GM12878 (cell line): ENCODE data around the gene PDZD7.

ENCODE experiments used
- CTCF ChIP-seq, 3 experiments: IDR thresholded peaks in 2 of 3; conservative IDR thresholded peaks in 1 of 3; 2 replicates each; pipeline ENCODE4 v1.5.1; 2011; ENCODE audit warnings: low read depth in 3 of 3, low read length in 3 of 3, mild to moderate bottlenecking in 3 of 3, control low read depth in 2 of 3, moderate library complexity in 2 of 3, inconsistent platforms in 1 of 3, mixed read lengths in 1 of 3; ENCODE audit not compliant: control insufficient read depth in 2 of 3, insufficient read depth in 1 of 3; ENCODE audit errors: extremely low read depth in 1 of 3
- KDM1A ChIP-seq: fragments of 200-600 bp; sonication (generic); IDR thresholded peaks from 2 replicates; pipeline ENCODE4 v1.6.1; 2016; ENCODE audit warnings: borderline replicate concordance
- POU2F2 ChIP-seq: IDR thresholded peaks from 3 replicates; pipeline ENCODE4 v1.6.1; 2011; ENCODE audit warnings: low read depth, mild to moderate bottlenecking, low read length, borderline replicate concordance
- ZNF384 ChIP-seq: IDR thresholded peaks from 2 replicates; pipeline ENCODE4 v1.6.1; 2012; ENCODE audit warnings: low read depth, mild to moderate bottlenecking, low read length, improper control_type of control experiment, borderline replicate concordance

GRCh38 chr10:100984672-100985177 is 46.2 kb downstream of the PDZD7 start:
- no peak for TF ChIP-seq CTCF (IDR thresholded peaks at IDR 0.05 in 2 of 3, conservative IDR thresholded peaks at IDR 0.05 in 1 of 3; ENCODE audit: control insufficient read depth in 2 of 3, extremely low read depth in 1 of 3, insufficient read depth in 1 of 3, low read depth in 3 of 3, low read length in 3 of 3)
- no peak for TF ChIP-seq POU2F2
- TF ChIP-seq ZNF384 = no peak
- no peak for TF ChIP-seq KDM1A
